Measurements from ENCODE around the gene ZFHX3. TPM values are rescaled to one million over a fixed set of nuclear protein-coding genes. Genes with fewer than 3 reads are reported as not detected.

ZFHX3 gene
- total and polyA plus RNA-seq, 2 of the 8 experiments (the other 6 are each of a cell fraction or from before 2014, with no cell fraction given): 0.08 to 0.99 TPM

DNA sequence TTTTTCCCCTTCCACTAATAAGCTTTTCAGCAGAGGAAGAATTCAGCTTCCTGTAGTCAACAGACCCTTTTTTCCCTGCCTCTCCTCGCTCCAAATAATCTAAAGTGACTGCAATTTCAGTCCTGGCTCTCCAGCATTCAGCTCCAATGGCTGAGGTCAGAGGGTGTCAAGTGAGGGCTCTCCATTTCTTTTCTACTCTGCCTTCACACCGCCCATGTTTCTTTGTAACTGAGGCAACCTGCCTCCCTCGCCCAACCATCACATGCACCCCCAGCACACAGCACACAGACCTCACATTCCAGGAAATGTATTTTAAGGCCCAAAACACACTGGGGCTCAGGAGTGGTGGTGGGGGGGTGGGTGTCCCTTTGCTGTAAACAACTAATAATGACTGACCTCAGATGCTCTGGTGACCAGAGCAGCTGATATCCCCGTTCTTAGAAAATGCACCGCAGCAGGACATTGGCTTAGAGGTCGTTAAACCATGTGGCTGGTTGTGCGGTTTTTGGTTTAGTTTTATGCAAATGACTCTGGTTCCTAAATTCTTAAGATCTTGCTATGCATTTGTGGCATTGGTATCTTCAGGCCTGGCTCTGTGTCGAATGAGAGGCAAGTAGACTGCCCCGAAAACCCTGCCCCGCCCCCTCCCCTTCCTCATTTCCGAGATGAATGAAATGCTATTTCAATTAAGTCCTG, 203.6 kb downstream of the ZFHX3 start (continued):
- TF ChIP-seq CTCF (IDR thresholded peaks at IDR 0.05; ENCODE audit: control extremely low read depth in 1 of 3, insufficient read depth in 1 of 3, low read depth in 1 of 3, low read length in 3 of 3) (no peak), POLR2A (IDR thresholded peaks at IDR 0.05; ENCODE audit: control extremely low read depth in 1 of 2, low read depth in 2 of 2, low read length in 2 of 2) (no peak), KDM4A (IDR thresholded peaks at IDR 0.05; ENCODE audit: low read depth, low read length, severe bottlenecking) (no peak), EP300 (IDR thresholded peaks at IDR 0.05; ENCODE audit: borderline replicate concordance in 1 of 2, low read depth in 2 of 2, low read length in 2 of 2) (no peak), CBX8 (IDR thresholded peaks at IDR 0.05; ENCODE audit: borderline replicate concordance, low read depth, low read length) (no peak), TBP (IDR thresholded peaks at IDR 0.05; ENCODE audit: low read depth, low read length) (no peak), JUN (IDR thresholded peaks at IDR 0.05; ENCODE audit: low read depth, low read length) (no peak)
